Measurements from ENCODE around the gene C10orf62.

Gene C10orf62

DNA sequence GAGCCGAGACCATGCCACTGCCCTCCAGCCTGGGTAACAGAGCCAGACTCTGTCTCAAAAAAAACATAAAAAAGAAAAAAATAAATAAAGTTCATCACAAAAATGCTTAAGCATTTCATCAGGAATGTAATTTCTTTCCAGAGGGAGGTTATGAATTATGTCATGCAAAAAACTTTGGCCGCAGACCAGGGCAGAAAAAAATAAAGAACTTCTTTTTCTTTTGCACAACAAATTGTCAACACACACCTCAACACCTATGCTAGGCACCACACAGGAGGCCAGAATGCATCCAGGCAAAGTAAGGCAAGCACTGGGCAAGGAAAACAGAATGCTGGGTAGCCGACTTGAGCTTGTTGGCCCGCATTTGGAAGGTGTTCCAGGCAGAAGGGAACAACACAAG, 3.9 kb downstream of the C10orf62 start:
- H3K9ac ChIP-seq, result no peak overlapping the region
- no peaks in the 10 kb centered on the region for H3K27me3 ChIP-seq (ENCODE audit: control insufficient read depth, insufficient read depth, low read length)
- TF ChIP-seq, protein P1, sequence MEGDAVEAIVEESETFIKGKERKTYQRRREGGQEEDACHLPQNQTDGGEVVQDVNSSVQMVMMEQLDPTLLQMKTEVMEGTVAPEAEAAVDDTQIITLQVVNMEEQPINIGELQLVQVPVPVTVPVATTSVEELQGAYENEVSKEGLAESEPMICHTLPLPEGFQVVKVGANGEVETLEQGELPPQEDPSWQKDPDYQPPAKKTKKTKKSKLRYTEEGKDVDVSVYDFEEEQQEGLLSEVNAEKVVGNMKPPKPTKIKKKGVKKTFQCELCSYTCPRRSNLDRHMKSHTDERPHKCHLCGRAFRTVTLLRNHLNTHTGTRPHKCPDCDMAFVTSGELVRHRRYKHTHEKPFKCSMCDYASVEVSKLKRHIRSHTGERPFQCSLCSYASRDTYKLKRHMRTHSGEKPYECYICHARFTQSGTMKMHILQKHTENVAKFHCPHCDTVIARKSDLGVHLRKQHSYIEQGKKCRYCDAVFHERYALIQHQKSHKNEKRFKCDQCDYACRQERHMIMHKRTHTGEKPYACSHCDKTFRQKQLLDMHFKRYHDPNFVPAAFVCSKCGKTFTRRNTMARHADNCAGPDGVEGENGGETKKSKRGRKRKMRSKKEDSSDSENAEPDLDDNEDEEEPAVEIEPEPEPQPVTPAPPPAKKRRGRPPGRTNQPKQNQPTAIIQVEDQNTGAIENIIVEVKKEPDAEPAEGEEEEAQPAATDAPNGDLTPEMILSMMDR (IDR thresholded peaks at IDR 0.05), result no peak
- no peaks in the 10 kb centered on the region for H3K79me2 ChIP-seq
- H3K4me1 ChIP-seq, result no peaks in the 10 kb centered on the region
- H2AFZ ChIP-seq, result no peak overlapping the region
- H3K4me3 ChIP-seq (ENCODE audit: low read depth, low read length), result no peak overlapping the region
- no peaks in the 10 kb centered on the region for H3K36me3 ChIP-seq (ENCODE audit: control insufficient read depth, insufficient read depth, low read length)
- H3K27ac ChIP-seq, result no peak overlapping the region
- no peaks in the 10 kb centered on the region for H3K9me3 ChIP-seq (ENCODE audit: control insufficient read depth, low read length)
- H3K4me2 ChIP-seq (ENCODE audit: low read length), result no peak overlapping the region

DNA sequence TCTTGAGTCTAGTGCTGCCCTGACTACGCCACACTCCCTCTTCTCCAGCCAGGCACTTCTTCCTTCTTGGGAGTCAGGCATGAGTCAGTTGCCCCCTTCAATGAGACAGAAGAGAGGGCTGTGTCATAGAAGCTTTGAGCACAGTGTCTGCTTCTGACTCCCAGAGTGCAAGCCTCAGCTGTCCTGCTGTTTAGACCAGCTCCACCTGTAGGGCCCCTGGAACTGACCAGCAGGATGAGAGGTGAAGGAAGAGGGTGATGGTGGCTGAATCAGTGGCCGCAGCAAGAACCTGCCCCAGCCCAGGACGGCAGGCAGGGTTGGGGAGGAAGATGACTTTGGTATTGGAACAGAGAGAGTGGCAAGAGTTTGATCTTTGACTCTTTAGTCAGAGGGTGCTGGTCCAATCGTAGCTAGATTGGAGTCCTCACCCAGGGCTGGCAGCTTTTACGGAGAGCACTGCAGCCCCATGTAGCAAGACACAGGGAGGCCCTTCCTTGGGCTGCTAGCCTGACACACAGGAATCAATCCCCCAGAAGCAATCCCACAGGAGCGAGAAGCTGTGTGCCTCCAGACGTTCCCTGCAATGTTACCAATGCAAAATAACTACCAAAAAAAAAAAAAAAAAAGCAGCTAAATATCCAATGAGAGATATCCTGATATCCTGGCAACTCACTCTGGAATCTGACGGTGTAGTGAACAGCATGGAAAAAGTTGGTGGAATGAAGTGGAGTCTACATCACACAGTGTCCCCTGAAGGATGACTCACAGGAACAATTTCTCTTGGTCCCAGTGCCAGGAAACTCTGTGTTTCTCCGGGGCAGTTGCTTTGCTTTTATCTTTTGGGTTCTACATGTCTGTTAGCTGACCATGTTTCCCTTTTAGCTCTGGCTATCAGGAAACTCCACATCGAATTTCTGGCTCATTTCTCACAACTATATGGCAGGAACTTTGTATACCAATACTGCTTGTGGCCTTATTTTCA, 6.9 kb downstream of the C10orf62 start:
- no peak overlapping the region for H3K27ac ChIP-seq
- no peaks in the 10 kb centered on the region for H3K27me3 ChIP-seq (ENCODE audit: control insufficient read depth, insufficient read depth, low read length)
- peaks cover 3% of the 10 kb centered on the region for H3K79me2 ChIP-seq
- H3K36me3 ChIP-seq (ENCODE audit: control insufficient read depth, insufficient read depth, low read length), result no peaks in the 10 kb centered on the region
- H3K4me3 ChIP-seq (ENCODE audit: low read depth, low read length), result no peak overlapping the region
- H3K4me1 ChIP-seq, result no peaks in the 10 kb centered on the region
- H2AFZ ChIP-seq, result no peak overlapping the region
- H3K4me2 ChIP-seq (ENCODE audit: low read length), result no peak overlapping the region
- no peaks in the 10 kb centered on the region for H3K9me3 ChIP-seq (ENCODE audit: control insufficient read depth, low read length)
- TF ChIP-seq, protein P1 (IDR thresholded peaks at IDR 0.05), result no peak
- no peak overlapping the region for H3K9ac ChIP-seq

DNA sequence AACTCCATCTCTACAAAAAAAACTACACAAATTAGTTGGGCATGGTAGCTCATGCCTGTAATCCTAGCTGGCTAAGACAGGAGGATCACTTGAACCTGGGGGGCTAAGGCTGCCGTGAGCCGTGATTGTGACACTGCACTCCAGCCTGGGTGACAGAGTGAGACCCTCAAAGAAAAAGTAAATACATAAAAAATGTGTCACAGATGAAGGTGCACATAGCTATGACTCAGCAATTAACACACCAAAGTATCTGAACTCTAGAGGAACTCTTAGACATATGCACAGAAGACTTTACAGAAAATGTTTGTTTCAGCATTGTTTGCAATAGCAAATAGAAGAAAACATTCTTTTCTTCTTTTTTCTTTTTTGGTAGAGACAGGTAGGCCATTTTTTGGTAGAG, 8.3 kb downstream of the C10orf62 start:
- TF ChIP-seq, protein P1 (IDR thresholded peaks at IDR 0.05), result no peak
- Histone ChIP-seq H3K27ac (no peak overlapping the region), H3K4me1 (no peaks in the 10 kb centered on the region), H3K9ac (no peak overlapping the region), H3K79me2 (peaks cover 3% of the 10 kb centered on the region), H3K4me2 (ENCODE audit: low read length) (no peak overlapping the region), H3K4me3 (ENCODE audit: low read depth, low read length) (no peak overlapping the region), H3K36me3 (ENCODE audit: control insufficient read depth, insufficient read depth, low read length) (no peaks in the 10 kb centered on the region), H3K9me3 (ENCODE audit: control insufficient read depth, low read length) (no peaks in the 10 kb centered on the region), H2AFZ (no peak overlapping the region), H3K27me3 (ENCODE audit: control insufficient read depth, insufficient read depth, low read length) (no peaks in the 10 kb centered on the region)

DNA sequence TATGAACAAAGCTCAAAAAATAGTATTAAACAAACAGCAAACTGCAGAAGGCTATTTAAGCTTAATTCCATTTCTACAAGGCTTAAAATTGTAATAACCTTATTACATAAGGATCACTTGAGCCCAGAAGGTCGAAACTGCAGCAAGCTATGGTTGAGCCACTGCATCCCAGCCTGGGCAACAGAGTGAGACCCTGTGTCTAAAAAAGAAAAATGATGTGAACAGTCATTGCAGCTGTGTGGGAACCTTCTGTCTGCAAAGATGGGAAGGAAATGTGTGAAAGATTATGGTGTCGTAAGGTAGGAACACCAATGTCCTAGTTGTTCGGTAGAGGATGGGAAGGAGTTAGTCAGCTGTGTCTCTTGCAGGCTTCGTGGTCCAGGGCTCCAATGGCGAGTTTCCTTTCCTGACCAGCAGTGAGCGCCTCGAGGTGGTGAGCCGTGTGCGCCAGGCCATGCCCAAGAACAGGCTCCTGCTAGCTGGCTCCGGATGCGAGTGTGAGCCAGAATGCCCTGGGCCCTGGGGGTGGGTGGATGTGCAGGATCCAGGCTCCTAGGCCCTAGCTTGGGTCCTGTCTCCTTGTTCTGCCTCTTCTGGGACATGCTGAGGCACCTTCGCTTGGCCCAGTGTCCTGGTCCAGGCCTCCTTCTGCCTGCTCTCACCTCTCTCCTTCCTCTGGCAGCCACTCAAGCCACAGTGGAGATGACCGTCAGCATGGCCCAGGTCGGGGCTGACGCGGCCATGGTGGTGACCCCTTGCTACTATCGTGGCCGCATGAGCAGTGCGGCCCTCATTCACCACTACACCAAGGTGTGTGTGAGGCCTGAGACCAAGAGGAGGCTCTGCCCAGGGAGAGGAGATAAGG, 9.1 kb downstream of the C10orf62 start:
- no peak overlapping the region for H3K4me3 ChIP-seq (ENCODE audit: low read depth, low read length)
- H3K9me3 ChIP-seq (ENCODE audit: control insufficient read depth, low read length), result no peaks in the 10 kb centered on the region
- H3K27ac ChIP-seq, result no peak overlapping the region
- no peaks in the 10 kb centered on the region for H3K36me3 ChIP-seq (ENCODE audit: control insufficient read depth, insufficient read depth, low read length)
- no peaks in the 10 kb centered on the region for H3K4me1 ChIP-seq
- no peak overlapping the region for H3K4me2 ChIP-seq (ENCODE audit: low read length)
- H3K79me2 ChIP-seq, result peaks cover 3% of the 10 kb centered on the region
- no peak overlapping the region for H3K9ac ChIP-seq
- no peaks in the 10 kb centered on the region for H3K27me3 ChIP-seq (ENCODE audit: control insufficient read depth, insufficient read depth, low read length)
- TF ChIP-seq, protein P1 (IDR thresholded peaks at IDR 0.05), result no peak
- H2AFZ ChIP-seq, result no peak overlapping the region
